GM21619 (cell line): ENCODE data around the gene PLXNB1.

Experiments used
- ATAC-seq: cut with Tn5 transposase; IDR thresholded peaks from one replicate; pipeline ENCODE4 v1.9.1; 2021; ENCODE audit not compliant: unreplicated experiment

Gene PLXNB1

DNA sequence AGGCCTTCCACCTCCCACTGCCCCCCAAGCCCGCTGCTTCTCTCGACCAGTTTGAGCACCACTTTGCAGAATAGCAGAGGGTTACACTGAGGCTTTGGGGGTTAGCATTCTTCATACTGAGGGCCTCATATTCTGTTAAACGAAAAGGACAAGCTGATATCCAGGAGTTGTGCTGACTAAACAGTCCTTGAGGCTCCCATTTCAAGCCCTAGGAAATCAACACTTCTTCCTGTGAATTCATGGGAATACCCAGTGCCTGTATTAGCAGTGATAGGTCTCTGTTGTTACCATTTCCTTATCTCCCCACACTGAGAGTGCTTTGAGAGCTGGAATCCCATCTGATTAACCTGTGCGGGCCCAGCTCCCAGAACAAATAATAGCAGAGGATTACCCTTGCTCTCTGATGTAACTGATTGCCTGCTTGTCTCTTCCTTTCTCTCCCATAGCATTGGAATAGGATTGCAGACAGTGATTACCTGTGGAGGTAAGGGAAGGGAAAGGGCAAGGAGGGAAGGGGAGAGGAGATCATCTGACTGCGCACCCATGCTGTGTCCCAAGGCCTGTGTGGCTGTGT is 56.9 kb downstream of the PLXNB1 start:
- no peak for ATAC-seq

DNA sequence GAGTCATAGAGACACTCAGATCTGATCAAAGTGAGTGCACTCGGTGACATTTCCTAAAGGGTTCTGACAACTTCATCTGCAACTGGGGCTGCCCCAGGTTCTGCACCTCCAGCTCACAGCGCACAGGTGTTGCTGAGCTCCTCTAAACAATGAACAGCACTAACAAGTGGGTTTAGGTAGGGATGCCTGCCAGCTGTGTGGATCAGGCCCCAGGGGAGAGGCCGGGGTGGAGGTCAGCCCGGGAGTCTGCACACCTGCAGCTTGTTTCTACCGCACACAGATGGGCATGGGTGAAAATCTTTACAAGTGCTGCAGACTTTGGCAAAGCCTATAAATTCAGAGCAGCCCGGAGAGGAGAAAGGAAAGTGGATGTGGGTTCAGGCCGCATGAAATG is 57.5 kb downstream of the PLXNB1 start:
- no peak for ATAC-seq

DNA sequence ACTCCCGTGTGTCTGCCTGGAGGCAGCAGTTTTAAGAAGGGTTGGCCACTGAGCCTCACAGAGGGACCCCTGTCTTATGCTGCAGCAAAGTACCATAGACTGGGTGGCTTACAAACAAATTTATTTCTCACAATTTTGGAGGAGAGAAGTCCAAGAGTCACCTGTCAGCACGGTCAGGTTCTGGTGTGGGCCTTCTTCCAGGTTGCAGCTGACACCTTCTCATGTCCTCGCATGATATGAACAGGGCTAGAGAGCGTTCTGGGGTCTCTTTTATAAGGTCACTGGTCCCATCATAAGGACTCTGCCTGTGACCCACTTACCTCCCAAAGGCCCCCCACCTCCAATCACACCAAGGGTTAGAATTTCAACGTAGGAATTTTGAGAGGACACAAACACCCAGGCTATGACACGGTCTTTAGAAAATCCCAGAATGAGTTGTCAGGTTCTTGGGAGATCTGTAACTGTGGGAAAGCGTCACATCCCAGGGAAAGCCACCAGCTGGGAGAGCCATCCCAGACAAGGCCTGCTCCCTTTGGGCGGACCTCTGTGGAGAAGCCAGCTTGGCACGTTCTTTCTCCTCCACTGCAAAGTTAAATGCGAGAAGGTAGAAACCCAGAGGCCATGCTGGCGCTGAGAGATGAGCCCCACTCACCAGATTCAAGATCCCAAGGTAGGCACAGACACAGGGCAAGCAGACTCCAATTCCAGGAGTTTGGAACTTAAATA is 58.1 kb downstream of the PLXNB1 start, which contains the start of gene FBXW12:
Gene FBXW12, plus strand, starts transcription at position 569 of the 726 bp plus-strand sequence. CDS start 549 bp downstream, outside the sequence.
- ATAC-seq = no peak

DNA sequence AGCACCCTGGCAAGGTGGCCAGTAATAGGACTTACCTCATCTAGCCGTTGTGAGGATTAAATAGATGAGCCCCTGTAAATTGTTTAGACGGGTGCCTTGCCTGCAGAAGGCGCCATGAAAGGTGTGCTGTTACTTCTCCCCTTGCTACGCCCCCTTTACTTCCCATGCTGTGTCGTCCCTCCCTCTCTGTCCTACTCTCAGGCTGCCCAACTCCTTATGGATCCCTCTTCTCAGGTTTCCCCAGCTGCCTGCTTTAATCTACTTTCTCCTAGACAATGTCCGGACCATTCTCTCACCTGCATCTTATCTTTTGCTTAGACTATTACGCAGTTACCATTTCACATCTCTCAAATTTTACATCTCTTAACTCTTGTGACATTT is 59.6 kb downstream of the PLXNB1 start:
- ATAC-seq = no peak

DNA sequence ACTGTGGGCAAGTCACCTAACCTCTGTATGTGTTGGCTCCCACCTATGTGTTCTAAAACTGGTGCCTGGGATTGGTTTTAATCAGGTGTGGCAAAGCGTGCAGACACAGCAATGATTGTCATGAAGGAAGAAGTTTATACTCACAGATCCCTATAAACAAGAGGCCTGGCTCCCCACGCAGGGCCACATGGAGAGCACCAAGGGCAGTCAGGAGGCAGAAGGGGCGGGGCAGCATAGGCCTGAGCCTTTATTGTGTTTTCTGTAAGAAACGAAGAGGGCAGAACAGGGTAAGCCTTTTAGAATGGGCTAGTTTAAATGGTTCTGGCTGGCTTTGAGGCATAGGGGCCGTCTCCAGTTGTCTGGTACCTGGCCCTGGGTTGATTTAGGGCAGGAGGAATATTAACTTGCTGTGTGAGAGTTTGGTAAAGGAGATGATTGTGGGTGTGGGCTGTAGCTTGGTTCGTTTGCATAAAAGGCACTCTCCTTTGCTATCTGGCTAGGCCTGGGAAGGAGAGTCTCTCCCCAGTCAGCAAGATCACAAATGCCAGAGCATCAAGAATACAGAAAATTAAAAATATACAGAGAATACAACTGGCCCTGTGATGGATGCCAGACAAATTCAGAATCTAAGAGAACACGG is 60.1 kb downstream of the PLXNB1 start:
- no peak for ATAC-seq

DNA sequence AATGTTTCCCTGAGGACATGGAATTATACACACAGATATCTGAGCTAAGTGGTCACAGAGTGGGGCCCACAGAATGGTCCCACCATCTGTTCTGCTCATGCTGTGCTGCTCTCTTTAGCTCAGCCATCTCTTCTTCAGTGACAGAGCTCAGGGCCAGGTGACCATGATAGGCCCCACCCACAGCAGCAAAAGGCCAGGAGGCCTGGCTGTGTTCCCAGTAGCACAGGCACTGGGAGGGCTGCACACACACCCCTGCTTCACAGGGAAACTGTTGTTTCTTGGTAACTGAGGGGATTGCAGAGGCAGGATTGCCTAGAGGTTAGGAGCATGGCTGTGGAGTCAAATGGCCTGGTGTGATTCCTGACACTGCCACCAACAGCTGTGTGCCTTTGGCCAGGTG is 62.7 kb downstream of the PLXNB1 start:
- ATAC-seq = no peak

DNA sequence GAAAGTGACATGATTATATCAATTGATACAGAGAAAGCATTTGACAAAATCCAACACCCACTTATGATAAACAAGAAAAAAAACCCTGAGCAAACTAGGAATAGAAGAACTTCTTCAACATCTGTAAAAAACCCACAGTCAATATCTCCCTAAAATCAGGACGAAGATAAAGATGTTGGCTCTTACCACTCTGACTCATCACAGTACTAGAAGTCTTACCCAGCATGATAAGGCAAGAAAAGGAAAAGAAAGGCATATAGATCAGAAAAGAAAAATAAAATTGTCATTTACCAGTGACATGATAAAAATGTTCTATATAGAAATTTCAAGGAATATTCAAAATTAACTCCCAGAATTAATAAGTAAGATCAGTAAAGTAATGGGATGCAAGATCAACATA is 65.0 kb downstream of the PLXNB1 start:
- ATAC-seq = no peak

DNA sequence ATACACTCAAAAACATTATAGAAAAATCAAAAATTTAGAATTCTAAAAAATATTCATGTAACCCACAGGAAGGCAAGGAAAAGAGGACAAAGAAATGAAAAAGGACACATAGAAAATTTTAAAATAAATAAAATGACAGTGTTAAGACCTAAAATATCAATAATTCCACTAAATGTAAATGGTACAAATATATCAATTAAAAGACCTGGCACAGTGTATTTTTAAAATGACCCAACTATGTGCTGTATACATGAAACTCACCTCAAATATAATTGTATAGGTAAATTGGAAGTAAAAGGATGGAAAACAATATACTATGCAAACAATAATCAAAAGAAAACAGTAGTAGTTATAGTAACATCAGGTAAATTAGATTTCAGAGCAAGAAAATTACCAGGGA is 68.0 kb downstream of the PLXNB1 start:
- ATAC-seq = no peak

DNA sequence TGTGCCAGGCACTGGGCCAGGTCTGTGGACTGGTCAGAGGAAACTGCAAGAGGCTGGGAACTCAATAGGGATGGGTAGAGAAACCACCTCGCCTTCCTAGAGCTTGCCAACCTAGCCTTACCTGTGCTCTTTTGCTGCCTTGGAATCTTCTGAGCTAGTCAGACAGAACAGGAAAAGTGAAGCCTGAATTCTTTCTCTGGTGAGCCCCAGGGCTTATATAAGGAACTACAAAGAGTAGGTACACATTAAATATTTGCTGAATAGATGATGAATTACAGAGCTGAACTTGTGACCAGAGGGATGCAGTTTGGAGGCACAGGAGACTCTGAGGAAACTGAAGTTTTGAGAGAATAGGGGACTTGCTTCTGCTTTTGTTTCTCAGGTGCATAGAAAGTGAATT is 73.5 kb downstream of the PLXNB1 start:
- ATAC-seq = no peak

DNA sequence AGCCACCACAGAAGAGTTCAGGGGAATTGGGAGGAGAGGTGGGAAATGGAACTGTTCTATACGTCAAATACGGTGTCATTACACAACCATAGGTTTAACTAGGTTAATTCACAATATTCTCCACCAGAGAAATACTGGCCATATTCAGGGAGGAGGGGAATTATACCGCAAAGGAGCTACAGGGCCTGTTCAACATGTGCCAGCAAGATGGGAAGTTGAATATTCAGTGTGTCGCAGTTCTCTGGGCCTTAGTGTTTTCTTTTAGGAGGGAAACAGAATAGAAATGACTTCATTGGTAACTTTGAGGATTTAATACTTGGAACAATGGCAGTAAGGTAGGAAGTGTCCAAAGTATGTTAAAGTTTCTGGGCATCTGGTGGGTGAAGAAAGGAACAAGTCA is 75.9 kb downstream of the PLXNB1 start:
- no peak for ATAC-seq
